ENCODE results near the gene S100A5.

DNA sequence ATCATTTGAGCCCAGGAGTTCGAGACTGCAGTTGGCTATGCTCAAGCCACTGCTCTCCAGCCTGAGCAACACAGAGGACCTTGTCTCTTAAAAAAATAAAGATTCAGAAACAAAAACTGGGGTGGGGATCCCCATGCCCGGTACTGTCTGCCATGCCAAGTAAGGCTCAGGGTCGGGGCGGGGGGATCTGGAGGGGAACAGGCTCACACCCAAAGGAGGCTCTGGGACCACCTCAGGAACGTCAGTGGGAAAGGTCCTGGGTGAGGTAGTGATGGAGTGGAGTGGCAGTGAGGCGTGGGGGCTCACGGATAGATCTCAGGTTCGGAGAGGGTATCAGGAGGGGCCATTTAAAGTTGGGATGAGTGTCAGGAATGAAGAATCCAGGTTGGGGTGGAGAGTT is 5.6 kb upstream of the S100A5 start:
- TF ChIP-seq FOXM1 (IDR thresholded peaks at IDR 0.05; ENCODE audit: borderline replicate concordance) (no peak), LEF1 (IDR thresholded peaks at IDR 0.05; ENCODE audit: borderline replicate concordance) (no peak), HDGF (IDR thresholded peaks at IDR 0.05; ENCODE audit: borderline replicate concordance) (no peak), SUZ12 (IDR thresholded peaks at IDR 0.05) (no peak), ZNF384 (IDR thresholded peaks at IDR 0.05) (no peak)

Measured in HEK293T (cell line).